H1 (cell line): ENCODE results near the gene DRC1. TPM values are rescaled to one million over a fixed set of nuclear protein-coding genes. Genes with fewer than 3 reads are reported as not detected.

Source experiments
- TAF1 ChIP-seq: IDR thresholded peaks from 2 replicates; pipeline ENCODE4 v1.6.1; 2011; ENCODE audit warnings: mild to moderate bottlenecking, low read depth, low read length
- polyA plus RNA-seq, 7 experiments: library from polyadenylated mRNA; depleted of rRNA in 3 of 7; stranded (reverse) in 5 of 7; unstranded in 2 of 7; fragments of >200 nt in 5 of 7; fragments of 200-250 nt in 2 of 7; gene quantifications; 1 replicate in 5 of 7; 2 replicates in 1 of 7; 4 replicates in 1 of 7; pipeline versions ENCODE4 v1.2.1 to v1.2.3, GENCODE V29; 2011 to 2013; ENCODE audit warnings: missing spikeins in 2 of 7, mixed read lengths in 2 of 7
- total RNA-seq: library from RNA; stranded (reverse); fragmentation: NEBNext Ultra II Directional; extraction: Animal tissue kit (Norgen Biotek cat#: 25700); gene quantifications from 2 replicates; pipeline ENCODE4 v1.2.1, GENCODE V29; 2021
- TF ChIP-seq, protein P1 (sequence below), 3 experiments: IDR thresholded peaks; 1 replicate in 2 of 3; 2 replicates in 1 of 3; pipeline versions ENCODE4 v1.5.1 to v1.6.1; 2011; ENCODE audit warnings: low read length in 3 of 3, mild to moderate bottlenecking in 3 of 3, inconsistent platforms in 2 of 3, low read depth in 1 of 3, moderate library complexity in 1 of 3; ENCODE audit not compliant: insufficient read depth in 1 of 3; ENCODE audit errors: control extremely low read depth in 1 of 3

DRC1 gene
- total and polyA plus RNA-seq, 2 of the 8 experiments (the other 6 are each of a cell fraction or from before 2014, with no cell fraction given) = 0.08 TPM; not detected in 1

DNA sequence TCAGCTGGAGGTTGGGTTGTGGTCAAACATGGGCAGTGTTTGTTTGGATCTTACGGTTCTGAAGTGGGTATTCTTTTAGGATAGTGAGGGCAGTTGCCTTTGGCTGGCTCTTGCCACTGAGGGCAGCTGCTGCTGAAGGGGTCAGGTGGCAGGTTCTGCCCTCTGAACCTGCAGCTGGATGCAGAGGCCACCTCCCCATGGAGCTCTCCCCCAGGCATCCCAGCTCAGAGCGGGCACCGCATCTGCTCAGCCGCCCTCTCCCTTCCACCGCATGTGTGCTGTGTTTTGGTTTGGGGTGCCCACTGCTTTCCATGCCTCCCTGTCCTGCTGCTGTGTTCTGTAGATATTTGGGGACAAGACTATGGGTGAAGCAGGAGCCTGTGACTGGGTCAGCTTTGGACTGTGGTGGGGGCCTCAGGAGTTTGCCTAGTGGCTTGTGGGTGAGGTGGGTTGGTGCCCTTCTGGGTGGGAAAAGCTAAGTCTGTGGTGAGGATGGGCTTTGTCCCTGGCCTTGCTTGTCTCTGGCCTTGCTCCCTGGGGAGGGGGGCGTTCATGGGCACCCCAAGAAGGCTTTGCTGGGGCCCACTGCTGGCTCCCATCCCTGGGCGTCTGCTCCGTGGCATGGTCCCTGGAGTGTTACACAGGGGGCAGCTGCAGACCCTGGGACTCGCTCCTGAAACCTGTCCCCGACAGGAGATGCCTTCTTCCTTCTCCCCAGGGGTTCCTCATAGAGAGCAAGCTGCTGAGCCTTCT lies 47.7 kb downstream of the DRC1 start (continued):
- no peak for TF ChIP-seq TAF1
- TF ChIP-seq, protein P1, sequence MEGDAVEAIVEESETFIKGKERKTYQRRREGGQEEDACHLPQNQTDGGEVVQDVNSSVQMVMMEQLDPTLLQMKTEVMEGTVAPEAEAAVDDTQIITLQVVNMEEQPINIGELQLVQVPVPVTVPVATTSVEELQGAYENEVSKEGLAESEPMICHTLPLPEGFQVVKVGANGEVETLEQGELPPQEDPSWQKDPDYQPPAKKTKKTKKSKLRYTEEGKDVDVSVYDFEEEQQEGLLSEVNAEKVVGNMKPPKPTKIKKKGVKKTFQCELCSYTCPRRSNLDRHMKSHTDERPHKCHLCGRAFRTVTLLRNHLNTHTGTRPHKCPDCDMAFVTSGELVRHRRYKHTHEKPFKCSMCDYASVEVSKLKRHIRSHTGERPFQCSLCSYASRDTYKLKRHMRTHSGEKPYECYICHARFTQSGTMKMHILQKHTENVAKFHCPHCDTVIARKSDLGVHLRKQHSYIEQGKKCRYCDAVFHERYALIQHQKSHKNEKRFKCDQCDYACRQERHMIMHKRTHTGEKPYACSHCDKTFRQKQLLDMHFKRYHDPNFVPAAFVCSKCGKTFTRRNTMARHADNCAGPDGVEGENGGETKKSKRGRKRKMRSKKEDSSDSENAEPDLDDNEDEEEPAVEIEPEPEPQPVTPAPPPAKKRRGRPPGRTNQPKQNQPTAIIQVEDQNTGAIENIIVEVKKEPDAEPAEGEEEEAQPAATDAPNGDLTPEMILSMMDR (IDR thresholded peaks at IDR 0.05; ENCODE audit: control extremely low read depth in 1 of 3, insufficient read depth in 1 of 3, low read depth in 1 of 3, low read length in 3 of 3) = no peak
